OCI-LY7 (cell line): ENCODE measurements around the gene CHST10.

Source experiments
- CTCF ChIP-seq: fragments of 200-600 bp; sonication (generic); conservative IDR thresholded peaks from 2 replicates; pipeline ENCODE4 v1.5.1; 2014; ENCODE audit warnings: mild to moderate bottlenecking, antibody characterized with exemption, low read length, moderate library complexity, mixed read lengths
- EZH2phosphoT487 ChIP-seq: fragments of 200-600 bp; sonication (generic); IDR thresholded peaks from 2 replicates; pipeline ENCODE4 v1.6.1; 2018; ENCODE audit warnings: low read depth, borderline replicate concordance, mild to moderate bottlenecking, mixed run types, antibody characterized with exemption, low read length, moderate library complexity, mixed read lengths

GRCh38 chr2:100409461-100409860 is 8.0 kb downstream of the CHST10 start:
- TF ChIP-seq CTCF (no peak), EZH2phosphoT487 (no peak)
